A673 (cell line): ENCODE results near the gene FUT8.

Source experiments
- CTCF ChIP-seq: fragments of 300-800, 200-600 bp; sonication (generic); conservative IDR thresholded peaks from 2 replicates; pipeline ENCODE4 v1.5.1; 2017; ENCODE audit warnings: low read depth, mild to moderate bottlenecking, antibody characterized with exemption, low read length, moderate library complexity, mixed read lengths
- EZH2 ChIP-seq: fragments of 200-600 bp; sonication (generic); IDR thresholded peaks from 2 replicates; pipeline ENCODE4 v1.6.1; 2017; ENCODE audit warnings: borderline replicate concordance, low read depth, mild to moderate bottlenecking, mixed read lengths, antibody characterized with exemption, low read length; ENCODE audit not compliant: poor library complexity, severe bottlenecking

DNA sequence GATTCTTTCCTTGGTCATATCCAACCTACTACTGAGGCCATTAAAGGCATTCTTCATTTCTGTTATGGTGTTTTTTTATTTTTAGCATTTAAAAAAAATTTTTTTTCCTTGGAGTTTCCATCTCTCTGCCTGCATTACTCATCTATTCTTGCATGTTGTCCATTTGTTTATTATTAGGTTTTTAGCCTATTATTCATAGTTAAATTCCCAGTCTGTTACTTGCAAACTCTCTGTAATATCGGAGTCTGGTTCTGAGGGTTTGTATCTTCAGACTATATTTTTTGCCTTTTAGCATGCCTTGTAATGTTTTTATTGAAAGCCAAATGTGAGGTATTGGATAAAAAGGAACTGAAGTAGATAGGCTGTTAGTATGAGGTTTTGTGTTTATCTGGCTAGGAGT lies 284.3 kb downstream of the FUT8 start:
- TF ChIP-seq CTCF (no peak), EZH2 (no peak)
